ENCODE measurements around the gene LATS2. TPM values are rescaled to one million over a fixed set of nuclear protein-coding genes. Genes with fewer than 3 reads are reported as not detected.
A peak's percentile ranks its signal among the peaks of the same experiment; 100 is the strongest.

Gene LATS2
- total RNA-seq, 1 donor from 2014 or later: 31.3 TPM

- DNase-seq: no peak
Observed at GRCh38 chr13:21047087-21047486, 14.3 kb downstream of the LATS2 start.

GRCh38 chr13:21046203-21046602 lies 15.2 kb downstream of the LATS2 start:
- no peak for DNase-seq

DNA sequence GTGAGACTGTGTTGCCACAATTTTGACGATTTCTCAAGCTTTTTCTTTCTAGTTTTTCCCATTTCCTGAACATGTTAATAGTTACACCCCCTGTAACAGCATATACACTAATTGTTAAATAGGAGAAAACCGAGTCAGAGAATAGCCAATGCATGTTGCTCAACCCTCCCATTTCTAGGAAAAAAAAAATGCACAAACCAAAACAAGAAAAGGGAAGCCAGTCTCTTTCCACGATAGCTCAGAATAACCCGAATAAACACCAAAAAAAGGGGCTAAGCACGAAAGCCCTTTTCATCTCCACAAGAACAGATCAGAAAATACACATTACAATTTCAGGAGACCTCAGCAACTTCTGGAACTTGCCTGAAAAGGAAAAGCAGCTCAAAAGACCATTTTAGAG lies 16.3 kb downstream of the LATS2 start:
- no peak for DNase-seq

DNA sequence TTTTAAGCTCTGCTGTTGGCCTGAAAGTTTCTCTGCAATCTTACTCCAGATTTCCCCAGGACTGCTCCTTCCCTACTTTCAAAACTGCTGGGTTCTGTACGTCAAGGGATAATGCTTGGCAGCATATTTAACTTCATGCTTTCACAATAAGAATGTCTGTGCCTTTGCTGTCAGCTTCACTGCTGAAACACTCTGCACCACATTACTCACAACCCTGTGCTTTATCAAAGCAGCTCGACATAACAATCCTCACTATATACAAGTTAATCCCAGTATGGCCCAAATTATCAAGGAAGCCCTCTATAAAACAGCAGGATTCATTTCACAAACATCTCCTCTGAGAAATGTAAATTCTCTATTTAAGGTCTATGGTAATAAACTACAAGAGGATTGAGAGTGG lies 17.5 kb downstream of the LATS2 start:
- no peak for DNase-seq

- no peak for DNase-seq
Observed at GRCh38 chr13:21040120-21040826, 21.1 kb downstream of the LATS2 start.

DNA sequence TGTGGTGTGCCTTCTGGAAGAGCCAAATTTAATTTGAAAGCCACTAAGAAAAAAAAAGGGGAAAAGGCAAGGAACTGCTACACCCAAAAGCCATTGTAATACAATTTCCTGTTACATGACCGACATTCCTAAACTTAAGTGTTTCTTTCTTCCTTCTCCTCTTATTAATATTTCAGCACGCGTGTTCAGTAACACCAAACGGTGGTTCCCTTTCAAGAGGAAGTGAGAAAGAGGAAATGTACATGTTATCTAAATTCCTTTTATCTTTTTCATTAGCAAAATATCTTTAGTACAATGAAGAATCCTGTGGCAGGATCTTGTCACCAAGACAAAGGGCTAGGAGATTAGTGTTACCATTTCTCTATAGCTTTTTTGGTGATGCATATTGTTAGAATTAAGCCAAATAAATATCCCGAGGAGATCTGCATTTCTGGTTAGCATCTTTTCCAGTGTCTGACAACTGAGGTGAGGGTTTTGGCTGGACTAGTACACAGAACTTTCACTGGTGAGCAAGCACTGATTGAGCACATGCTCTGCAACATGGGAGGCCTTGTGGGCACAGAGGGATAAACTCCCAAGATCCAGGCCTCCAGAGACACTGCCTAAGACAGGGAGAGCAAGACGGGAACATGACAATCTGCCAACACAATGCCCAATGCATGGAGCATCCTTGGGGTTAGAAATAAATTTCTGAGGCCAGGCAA lies 22.1 kb downstream of the LATS2 start:
- DNase-seq: peak; percentile 60

DNA sequence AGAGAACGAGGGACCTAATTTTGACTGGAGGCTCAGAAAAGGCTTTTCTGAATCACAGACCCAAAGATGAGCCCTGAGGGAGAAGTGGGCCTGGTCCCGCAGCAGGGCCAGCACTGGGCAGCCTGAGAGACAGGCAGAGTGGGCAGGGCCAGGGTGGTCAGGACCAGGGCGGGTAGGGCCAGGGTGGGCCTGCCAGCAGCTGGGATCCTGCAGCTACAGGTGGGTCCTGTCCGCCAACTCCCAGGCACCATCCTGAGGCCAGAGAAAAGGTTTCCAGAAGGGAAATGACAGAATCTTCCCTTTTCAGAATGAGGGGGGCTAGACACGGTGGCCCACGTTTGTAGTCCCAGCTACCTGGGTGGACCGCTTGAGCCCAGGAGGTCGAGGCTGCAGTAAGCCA lies 23.7 kb downstream of the LATS2 start:
- no peak for DNase-seq

- DNase-seq: no peak
Observed at GRCh38 chr13:21035498-21035897, 25.9 kb downstream of the LATS2 start.

- peak; percentile 87 for DNase-seq
Observed at GRCh38 chr13:21034603-21035191, 26.7 kb downstream of the LATS2 start.

DNA sequence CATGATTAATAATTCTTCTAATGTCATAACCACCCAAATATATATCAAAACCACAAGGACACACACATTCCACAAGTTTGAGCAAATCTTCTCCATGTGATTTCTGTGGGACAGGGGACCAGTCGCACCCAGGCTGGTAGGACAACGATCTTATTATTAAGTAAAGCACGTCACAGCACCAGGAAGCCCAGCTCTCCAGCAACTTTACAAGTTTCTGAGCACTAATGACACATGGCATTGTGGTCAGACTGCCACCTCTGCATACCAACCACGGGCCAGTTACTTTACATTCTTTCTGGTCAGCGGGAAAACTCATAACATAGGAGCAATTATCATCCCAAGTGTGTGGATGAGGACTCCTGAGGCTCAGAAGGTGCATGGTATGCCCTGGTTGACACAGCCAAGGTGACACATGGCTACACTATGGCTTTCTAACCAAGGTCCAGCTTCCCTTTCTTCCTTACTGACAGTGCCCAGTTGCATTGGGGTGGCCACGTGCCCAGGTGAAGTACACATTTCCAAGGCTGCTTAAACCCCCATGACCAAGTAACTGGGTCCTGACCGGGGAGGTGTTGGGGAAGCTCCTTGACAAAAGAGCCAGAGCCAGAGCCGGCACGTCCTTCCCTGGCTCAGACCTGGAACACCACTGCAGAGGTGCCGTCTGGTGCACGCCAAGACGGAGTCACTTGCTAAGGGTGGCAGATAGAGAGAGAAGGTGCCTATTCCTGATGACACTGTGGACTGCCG lies 27.4 kb downstream of the LATS2 start:
- no peak for DNase-seq

- peak; percentile 36 for DNase-seq
Observed at GRCh38 chr13:21033212-21033840, 28.1 kb downstream of the LATS2 start.

DNA sequence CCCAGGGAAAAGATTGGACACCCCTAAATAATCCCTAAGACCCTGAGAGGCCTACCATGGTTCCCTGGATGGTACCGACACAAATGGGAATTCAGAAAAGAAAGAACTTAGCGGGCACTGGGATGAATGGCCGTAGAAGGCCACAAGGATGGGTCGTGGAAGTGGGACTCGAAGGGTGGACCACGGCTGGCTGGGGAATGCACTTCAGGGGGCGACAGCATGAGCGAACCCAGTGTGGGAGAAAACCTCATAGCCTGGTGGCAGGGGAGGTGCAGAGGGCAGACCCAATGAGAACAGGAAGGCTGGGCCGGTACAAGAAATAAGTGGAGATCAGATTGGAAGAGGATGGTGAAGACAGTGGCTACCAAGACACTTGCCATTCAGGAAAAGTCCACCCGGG lies 28.7 kb downstream of the LATS2 start:
- DNase-seq: no peak

GRCh38 chr13:21031594-21032275 lies 29.7 kb downstream of the LATS2 start:
- no peak for DNase-seq

- DNase-seq: no peak
Observed at GRCh38 chr13:21025539-21025938, 35.8 kb downstream of the LATS2 start.

- no peak for DNase-seq
Observed at GRCh38 chr13:21022056-21022979, 39.1 kb downstream of the LATS2 start.

DNA sequence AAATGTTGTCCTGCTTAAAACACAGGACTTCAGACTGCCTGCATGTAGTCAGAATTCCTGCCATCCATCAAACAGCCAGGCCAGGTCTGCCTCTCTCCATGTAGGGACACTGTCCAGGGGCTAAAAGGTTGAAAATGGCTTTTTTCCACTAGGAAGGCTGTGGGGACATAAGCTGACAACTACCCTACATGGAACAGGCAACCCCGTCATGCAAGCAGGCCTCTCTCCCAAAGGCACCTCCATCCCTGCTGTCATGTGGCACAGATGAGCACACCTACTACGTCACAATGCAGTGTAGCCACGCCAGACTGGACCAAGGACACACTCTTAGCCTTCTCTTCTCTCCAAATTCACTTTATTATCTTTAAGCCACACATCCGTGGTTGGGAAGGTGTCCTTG lies 40.8 kb downstream of the LATS2 start:
- no peak for DNase-seq

DNA sequence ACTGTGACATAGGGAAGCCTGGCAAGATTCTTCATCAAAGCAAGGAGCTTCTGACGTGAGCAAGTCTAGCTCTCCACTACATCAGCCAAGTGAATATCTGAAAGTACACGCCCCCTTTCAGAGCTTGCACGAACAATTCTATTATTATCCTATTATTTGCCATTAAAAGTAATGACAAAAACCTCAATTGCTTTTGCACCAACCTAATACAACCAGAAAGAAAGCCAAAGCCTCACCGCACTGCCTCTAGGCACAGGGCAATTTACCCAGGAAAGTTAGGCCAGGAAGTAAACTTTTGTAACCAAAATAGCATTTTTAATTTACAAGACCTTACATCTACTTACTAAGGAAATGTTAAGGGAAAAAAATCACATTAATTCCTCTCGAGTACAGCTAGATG lies 41.2 kb downstream of the LATS2 start:
- DNase-seq: no peak

DNA sequence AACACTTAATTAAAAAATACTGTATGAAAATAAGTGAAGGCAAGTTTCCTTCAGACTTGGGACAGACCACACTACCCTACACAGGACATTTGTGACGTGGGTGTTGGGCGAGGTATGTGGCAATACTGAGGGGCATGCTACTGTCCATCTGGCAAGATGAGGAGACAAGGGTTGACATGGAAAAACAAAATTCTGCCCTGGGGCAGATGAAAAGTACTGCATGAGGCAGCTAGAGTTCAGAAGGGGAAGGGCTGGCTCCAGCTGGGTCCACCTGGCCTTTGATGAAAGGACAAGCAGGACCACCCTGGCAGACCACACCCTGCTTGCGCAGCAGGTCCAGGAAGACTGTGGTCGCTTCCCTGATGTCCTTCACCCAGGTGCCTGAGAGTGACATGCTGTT lies 43.2 kb downstream of the LATS2 start:
- no peak for DNase-seq

DNA sequence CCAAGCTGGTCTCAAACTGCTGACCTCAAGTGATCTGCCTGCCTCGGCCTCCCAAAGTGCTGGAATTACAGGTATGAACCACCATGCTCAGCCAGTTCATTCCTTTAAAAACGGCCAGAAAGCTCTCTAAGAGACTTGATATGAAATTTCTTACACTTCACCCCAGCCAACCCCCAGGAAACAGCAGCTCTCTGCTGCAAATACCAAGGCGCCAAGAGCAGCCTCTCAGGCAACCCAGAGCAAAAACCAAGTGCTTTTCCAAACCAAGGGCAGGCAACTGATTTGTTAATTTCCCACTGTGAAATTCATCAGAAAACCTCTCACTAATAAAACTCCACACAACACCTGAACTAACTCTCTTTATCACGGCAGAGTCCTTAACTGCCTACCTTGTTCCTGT lies 44.9 kb downstream of the LATS2 start:
- DNase-seq: no peak

DNA sequence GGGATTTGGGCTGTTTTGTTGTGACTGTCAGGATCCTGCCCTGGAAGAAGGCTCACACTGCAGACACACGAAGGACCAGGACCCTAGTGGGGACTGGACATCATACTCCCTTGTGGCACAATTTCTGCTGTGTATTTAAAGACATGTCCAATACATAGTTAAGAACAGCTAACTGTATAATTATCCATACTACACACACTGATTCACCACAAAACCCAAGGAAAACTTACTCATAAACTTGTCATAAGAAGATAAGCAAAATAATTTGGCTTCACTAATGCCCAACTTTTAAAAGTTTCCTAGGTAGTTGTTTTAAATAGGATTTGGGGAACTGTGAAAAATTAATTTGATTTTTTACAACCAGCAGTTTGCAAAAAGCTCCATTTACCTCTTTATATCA lies 46.1 kb downstream of the LATS2 start:
- no peak for DNase-seq

GRCh38 chr13:21014502-21015170 lies 46.8 kb downstream of the LATS2 start:
- DNase-seq: peak; percentile 52
